A549 (cell line): ENCODE results near the gene IMP3. TPM values are rescaled to one million over a fixed set of nuclear protein-coding genes. Genes with fewer than 3 reads are reported as not detected.

Experiments used
- ATAC-seq, 2 experiments: fragments of 200-7000 bp in 1 of 2; fragments of >200 bp in 1 of 2; cut with Nextera tagmentation in 1 of 2; cut with Tn5 transposase in 1 of 2; 3 replicates each; pipeline versions ENCODE4 v1.8.0 to v1.9.1; 2018 to 2020; ENCODE audit warnings: mild to moderate bottlenecking in 1 of 2, moderate library complexity in 1 of 2
- CTCF ChIA-PET: fragments of 300-600 bp; sonication (Branson Sonifier 250); formaldehyde crosslinking; extraction: SDS; loops from one replicate; lab custom pipeline; 2021; ENCODE audit warnings: antibody characterized with exemption, inconsistent platforms; lab: Yijun Ruan, JAX
- POLR2A ChIA-PET: fragments of 350-600 bp; formaldehyde crosslinking; extraction: SDS; loops from one replicate; lab custom pipeline; 2021; ENCODE audit warnings: antibody characterized with exemption, inconsistent platforms; lab: Yijun Ruan, JAX
- DNase-seq, 2 experiments: peaks; one replicate each; pipeline versions ENCODE4 v3.0.0 to v3.0.0-alpha.2; 2011 to 2016; ENCODE audit warnings: low read depth in 1 of 2, low spot score in 1 of 2
- FAIRE-seq: peaks from 2 replicates; lab custom pipeline; 2011; peaks lifted over from hg19 to GRCh38; lab: Jason Lieb, UNC
- H3K27ac ChIP-seq, 2 experiments: fragments of >200 bp; sonication (Bioruptor Twin); formaldehyde crosslinking; 3 replicates each; pipeline ENCODE4 v1.5.1; 2016 to 2017
- H3K4me1 ChIP-seq: fragments of >200 bp; sonication (Bioruptor Twin); formaldehyde crosslinking; 3 replicates; pipeline ENCODE4 v1.6.1; 2016
- H3K4me2 ChIP-seq: fragments of >200 bp; sonication (Bioruptor Twin); formaldehyde crosslinking; 3 replicates; pipeline ENCODE4 v1.6.1; 2016
- H3K4me3 ChIP-seq: fragments of >200 bp; sonication (Bioruptor Twin); formaldehyde crosslinking; 3 replicates; pipeline ENCODE4 v1.5.1; 2016
- H3K9me3 ChIP-seq: fragments of >200 bp; sonication (Bioruptor Twin); formaldehyde crosslinking; 3 replicates; pipeline ENCODE4 v1.6.1; 2016
- BHLHE40 ChIP-seq: IDR thresholded peaks from 2 replicates; pipeline ENCODE4 v1.6.1; 2012; ENCODE audit warnings: low read depth, low read length, inconsistent platforms
- CBX2 ChIP-seq: fragments of 200-600 bp; sonication (generic); IDR thresholded peaks from 2 replicates; pipeline ENCODE4 v1.6.1; 2016; ENCODE audit warnings: low read depth, mild to moderate bottlenecking, borderline replicate concordance
- EHMT2 ChIP-seq: fragments of 200-600 bp; sonication (generic); IDR thresholded peaks from 2 replicates; pipeline ENCODE4 v1.6.1; 2016; ENCODE audit warnings: antibody characterized with exemption, low read depth, mild to moderate bottlenecking, moderate library complexity
- EP300 ChIP-seq, 2 experiments: fragments of >200 bp; sonication (Bioruptor Twin); formaldehyde crosslinking; IDR thresholded peaks; 2 replicates in 1 of 2; 3 replicates in 1 of 2; pipeline ENCODE4 v1.6.1; 2016 to 2017
- ESRRA ChIP-seq: fragments of 150-350 bp; IDR thresholded peaks from 2 replicates; pipeline ENCODE4 v1.6.1; 2014; ENCODE audit warnings: mild to moderate bottlenecking, low read length, borderline replicate concordance
- FOSB ChIP-seq: fragments of 250-450 bp; sonication (Bioruptor Pico); IDR thresholded peaks from 2 replicates; pipeline ENCODE4 v1.5.0; 2020; ENCODE audit warnings: mild to moderate bottlenecking, moderate library complexity
- FOSL2 ChIP-seq, 2 experiments: fragments of 450-650 bp in 1 of 2; fragments of >200 bp in 1 of 2; sonication (Bioruptor Twin) in 1 of 2; formaldehyde crosslinking; IDR thresholded peaks; 2 replicates each; pipeline versions ENCODE4 v1.5.0 to v1.6.1; 2016 to 2020; ENCODE audit warnings: mild to moderate bottlenecking in 1 of 2, moderate library complexity in 1 of 2
- HDAC2 ChIP-seq: fragments of 200-600 bp; sonication (generic); IDR thresholded peaks from 2 replicates; pipeline ENCODE4 v1.6.1; 2016
- JUN ChIP-seq, 2 experiments: fragments of >200 bp; sonication (Bioruptor Twin); formaldehyde crosslinking; IDR thresholded peaks; 2 replicates in 1 of 2; 3 replicates in 1 of 2; pipeline ENCODE4 v1.6.1; 2016 to 2017
- JUNB ChIP-seq: fragments of >200 bp; sonication (Bioruptor Twin); formaldehyde crosslinking; IDR thresholded peaks from 2 replicates; pipeline ENCODE4 v1.6.1; 2016
- MAX ChIP-seq: IDR thresholded peaks from 2 replicates; pipeline ENCODE4 v1.6.1; 2012
- MYC ChIP-seq: IDR thresholded peaks from 2 replicates; pipeline ENCODE4 v1.6.1; 2012; ENCODE audit warnings: mild to moderate bottlenecking, inconsistent platforms, low read length, improper control_type of control experiment, borderline replicate concordance
- NPAS2 ChIP-seq: fragments of 250-450 bp; sonication (Bioruptor Pico); IDR thresholded peaks from 2 replicates; pipeline ENCODE4 v1.8.0; 2022; ENCODE audit warnings: mild to moderate bottlenecking, moderate library complexity, borderline replicate concordance
- NR3C1 ChIP-seq: fragments of >200 bp; sonication (Bioruptor Twin); formaldehyde crosslinking; IDR thresholded peaks from 3 replicates; pipeline ENCODE4 v1.6.1; 2017
- RCOR1 ChIP-seq: fragments of 150-350 bp; IDR thresholded peaks from 2 replicates; pipeline ENCODE4 v1.6.1; 2014; ENCODE audit warnings: antibody characterized with exemption, low read length, low read depth
- RFX5 ChIP-seq: fragments of 450-650 bp; IDR thresholded peaks from 2 replicates; pipeline ENCODE4 v1.7.1; 2014; ENCODE audit warnings: antibody characterized with exemption, mild to moderate bottlenecking, moderate library complexity
- SMC3 ChIP-seq: fragments of >200 bp; sonication (Bioruptor Twin); formaldehyde crosslinking; IDR thresholded peaks from 3 replicates; pipeline ENCODE4 v1.6.1; 2018; ENCODE audit warnings: inconsistent platforms
- ZNF302 ChIP-seq: fragments of 250-450 bp; sonication (Bioruptor Pico); IDR thresholded peaks from 2 replicates; pipeline ENCODE4 v1.9.0; 2021; ENCODE audit warnings: inconsistent platforms, mild to moderate bottlenecking, moderate library complexity
- ZSCAN20 ChIP-seq: fragments of 250-450 bp; sonication (Bioruptor Pico); IDR thresholded peaks from 2 replicates; pipeline ENCODE4 v1.8.0; 2022; ENCODE audit warnings: mild to moderate bottlenecking, moderate library complexity
- WGBS: methylation state at CpG from one replicate; pipeline ENCODE4 v1.1.6; 2017; ENCODE audit errors: missing lambda C conversion rate; 5-methylcytosine and 5-hydroxymethylcytosine counted together
- polyA plus RNA-seq, 4 experiments: library from polyadenylated mRNA; depleted of rRNA in 3 of 4; stranded (reverse); fragments of >200 nt; fragmentation: RNase III in 1 of 4; extraction: RNeasy Plus Mini Kit Qiagen cat#74134 plus additional on column Dnase treatment in 1 of 4; gene quantifications; 2 replicates in 3 of 4; 3 replicates in 1 of 4; pipeline ENCODE4 v1.2.3, GENCODE V29; 2011 to 2017
- TF ChIP-seq, protein P1 (sequence below): fragments of >200 bp; sonication (Bioruptor Twin); formaldehyde crosslinking; IDR thresholded peaks from 3 replicates; pipeline ENCODE4 v1.6.1; 2016
- TF ChIP-seq, protein P2 (sequence below): fragments of 200-600 bp; sonication (generic); IDR thresholded peaks from 2 replicates; pipeline ENCODE4 v1.6.1; 2016; ENCODE audit warnings: antibody characterized with exemption, mild to moderate bottlenecking, moderate library complexity
- TF ChIP-seq, protein P3 (sequence below): fragments of 450-650 bp; IDR thresholded peaks from 2 replicates; pipeline ENCODE4 v1.6.1; 2014; ENCODE audit warnings: antibody characterized with exemption
- TF ChIP-seq, protein P4 (sequence below): IDR thresholded peaks from 2 replicates; pipeline ENCODE4 v1.6.1; 2012

IMP3 gene
- polyA plus RNA-seq, 2 of the 4 experiments (the other 2 are of a cell fraction), result 90.0 to 94.7 TPM

GRCh38 chr15:75651810-75652543, 12.0 kb upstream of the IMP3 start:
- H3K9me3 ChIP-seq, result no peaks in the 10 kb centered on the region
- ATAC-seq (no peak), FAIRE-seq (no peak), DNase-seq (no peak)
- peak overlapping the region; percentile 56 to 76 for H3K27ac ChIP-seq
- ChIA-PET CTCF (interaction anchor here (0.7 to 9.8 kb wide), 8 partner anchors 13 to 284 kb away, joined by 3 to 98 read pairs (median 4); partner anchors contain the start of gene IMP3), POLR2A (interaction anchor here (1.6 to 2.4 kb wide), 2 partner anchors 9 to 12 kb away, joined by 4 to 13 read pairs; partner anchors contain the start of gene IMP3)
- peak overlapping the region; percentile 69 for H3K4me2 ChIP-seq
- H3K4me1 ChIP-seq, result peaks cover 33% of the 10 kb centered on the region
- WGBS, result 87% methylated on average over 2 of the region's 2 CpGs
- no peak overlapping the region for H3K4me3 ChIP-seq
- no peak for TF ChIP-seq CBX2
- TF ChIP-seq, protein P1, sequence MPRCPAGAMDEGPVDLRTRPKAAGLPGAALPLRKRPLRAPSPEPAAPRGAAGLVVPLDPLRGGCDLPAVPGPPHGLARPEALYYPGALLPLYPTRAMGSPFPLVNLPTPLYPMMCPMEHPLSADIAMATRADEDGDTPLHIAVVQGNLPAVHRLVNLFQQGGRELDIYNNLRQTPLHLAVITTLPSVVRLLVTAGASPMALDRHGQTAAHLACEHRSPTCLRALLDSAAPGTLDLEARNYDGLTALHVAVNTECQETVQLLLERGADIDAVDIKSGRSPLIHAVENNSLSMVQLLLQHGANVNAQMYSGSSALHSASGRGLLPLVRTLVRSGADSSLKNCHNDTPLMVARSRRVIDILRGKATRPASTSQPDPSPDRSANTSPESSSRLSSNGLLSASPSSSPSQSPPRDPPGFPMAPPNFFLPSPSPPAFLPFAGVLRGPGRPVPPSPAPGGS, result no peak
- no peak for TF ChIP-seq HDAC2
- no peak for TF ChIP-seq JUNB
- TF ChIP-seq EHMT2, result no peak
- no peak for TF ChIP-seq BHLHE40
- TF ChIP-seq ZNF302, result no peak
- no peak for TF ChIP-seq FOSL2 (IDR thresholded peaks at IDR 0.05)
- TF ChIP-seq FOSL2 (CRISPR knock-in tag; IDR thresholded peaks at IDR 0.05), result no peak
- TF ChIP-seq ZSCAN20 (CRISPR knock-in tag), result no peak
- TF ChIP-seq SMC3, result no peak

DNA sequence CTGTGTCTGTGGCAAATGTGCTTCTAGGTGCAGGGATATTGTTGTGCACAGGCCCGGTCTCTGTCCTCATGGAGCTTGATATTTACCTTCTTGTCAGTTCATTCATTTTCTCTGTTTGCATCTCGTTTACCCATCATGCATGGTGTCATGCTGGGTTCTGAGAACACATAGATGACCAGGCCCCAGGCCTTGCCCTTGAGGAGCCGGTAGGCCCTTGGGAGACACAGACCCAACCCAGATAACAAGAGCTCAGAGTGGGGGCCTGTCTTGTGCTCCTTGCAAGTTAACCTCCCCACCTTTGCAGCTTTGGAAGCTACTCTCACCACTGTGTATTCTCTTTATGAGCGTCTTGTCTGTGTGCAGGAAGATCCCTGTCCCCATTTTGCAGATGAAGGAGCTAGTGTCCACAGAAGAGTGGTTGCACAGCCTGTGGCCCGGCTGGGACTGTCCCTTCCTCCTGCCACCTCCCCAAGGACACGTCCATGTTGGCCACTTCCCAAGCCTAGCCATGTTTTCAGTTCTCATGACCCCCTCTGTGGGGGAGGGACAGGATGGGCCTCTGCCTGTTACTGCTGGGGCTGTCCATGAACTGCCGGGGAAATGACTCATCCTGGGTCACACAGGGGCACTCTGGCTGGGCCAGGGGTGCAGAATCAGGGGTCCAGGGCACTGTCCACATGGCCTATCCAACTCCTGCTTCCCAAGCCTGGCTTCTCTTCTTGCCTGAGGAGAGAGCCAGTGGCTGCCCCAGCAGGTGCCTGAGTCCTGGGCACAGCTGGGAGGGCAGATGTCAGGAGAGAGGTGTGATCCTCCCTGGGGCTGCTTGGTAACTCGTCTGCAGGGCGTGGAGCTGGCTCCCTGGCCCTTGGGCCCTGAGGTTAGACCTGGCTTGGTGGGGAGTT, 11.1 kb upstream of the IMP3 start:
- ChIA-PET POLR2A (interaction anchor here (1.6 to 2.4 kb wide), 2 partner anchors 10 to 11 kb away, joined by 4 to 13 read pairs; partner anchors contain the start of gene IMP3), CTCF (interaction anchor here (0.6 to 9.8 kb wide), 11 partner anchors 8 to 283 kb away, joined by 3 to 98 read pairs (median 4); partner anchors contain the start of gene IMP3)
- H3K9me3 ChIP-seq, result no peaks in the 10 kb centered on the region
- TF ChIP-seq FOSL2 (IDR thresholded peaks at IDR 0.05), result no peak
- TF ChIP-seq FOSL2 (CRISPR knock-in tag; IDR thresholded peaks at IDR 0.05), result peak; percentile 50
- no peak for TF ChIP-seq JUN (IDR thresholded peaks at IDR 0.05)
- no peak for TF ChIP-seq ZNF302
- TF ChIP-seq, all 56 proteins: peak for 1
- Histone ChIP-seq H3K4me2 (peak overlapping the region; percentile 69), H3K4me3 (no peak overlapping the region), H3K27ac (peak overlapping the region; percentile 56 to 76), H3K4me1 (peaks cover 39% of the 10 kb centered on the region)
- FAIRE-seq, result no peak
- no peak for ATAC-seq
- DNase-seq, result no peak
- WGBS, result 45% methylated on average over 9 of the region's 9 CpGs

DNA sequence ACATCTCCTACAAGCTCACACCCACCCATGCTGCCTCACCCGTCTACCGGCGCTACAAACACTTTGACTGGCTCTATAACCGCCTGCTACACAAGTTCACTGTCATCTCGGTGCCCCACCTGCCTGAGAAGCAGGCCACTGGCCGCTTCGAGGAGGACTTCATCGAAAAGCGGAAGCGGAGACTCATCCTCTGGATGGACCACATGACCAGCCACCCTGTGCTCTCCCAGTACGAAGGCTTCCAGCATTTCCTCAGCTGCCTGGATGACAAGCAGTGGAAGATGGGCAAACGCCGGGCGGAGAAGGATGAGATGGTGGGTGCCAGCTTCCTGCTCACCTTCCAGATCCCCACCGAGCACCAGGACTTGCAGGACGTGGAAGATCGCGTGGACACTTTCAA, 9.8 kb upstream of the IMP3 start:
- no peak overlapping the region for H3K4me3 ChIP-seq
- no peak for DNase-seq
- FAIRE-seq, result no peak
- H3K27ac ChIP-seq, result no peak overlapping the region; a peak in 1 of 6 replicates
- H3K4me1 ChIP-seq, result peaks cover 41% of the 10 kb centered on the region
- no peaks in the 10 kb centered on the region for H3K9me3 ChIP-seq
- CTCF ChIA-PET, result interaction anchor here (1.3 to 9.8 kb wide), 5 partner anchors 9 to 52 kb away, joined by 3 to 98 read pairs (median 27); partner anchors contain the start of gene IMP3
- TF ChIP-seq, protein P2, sequence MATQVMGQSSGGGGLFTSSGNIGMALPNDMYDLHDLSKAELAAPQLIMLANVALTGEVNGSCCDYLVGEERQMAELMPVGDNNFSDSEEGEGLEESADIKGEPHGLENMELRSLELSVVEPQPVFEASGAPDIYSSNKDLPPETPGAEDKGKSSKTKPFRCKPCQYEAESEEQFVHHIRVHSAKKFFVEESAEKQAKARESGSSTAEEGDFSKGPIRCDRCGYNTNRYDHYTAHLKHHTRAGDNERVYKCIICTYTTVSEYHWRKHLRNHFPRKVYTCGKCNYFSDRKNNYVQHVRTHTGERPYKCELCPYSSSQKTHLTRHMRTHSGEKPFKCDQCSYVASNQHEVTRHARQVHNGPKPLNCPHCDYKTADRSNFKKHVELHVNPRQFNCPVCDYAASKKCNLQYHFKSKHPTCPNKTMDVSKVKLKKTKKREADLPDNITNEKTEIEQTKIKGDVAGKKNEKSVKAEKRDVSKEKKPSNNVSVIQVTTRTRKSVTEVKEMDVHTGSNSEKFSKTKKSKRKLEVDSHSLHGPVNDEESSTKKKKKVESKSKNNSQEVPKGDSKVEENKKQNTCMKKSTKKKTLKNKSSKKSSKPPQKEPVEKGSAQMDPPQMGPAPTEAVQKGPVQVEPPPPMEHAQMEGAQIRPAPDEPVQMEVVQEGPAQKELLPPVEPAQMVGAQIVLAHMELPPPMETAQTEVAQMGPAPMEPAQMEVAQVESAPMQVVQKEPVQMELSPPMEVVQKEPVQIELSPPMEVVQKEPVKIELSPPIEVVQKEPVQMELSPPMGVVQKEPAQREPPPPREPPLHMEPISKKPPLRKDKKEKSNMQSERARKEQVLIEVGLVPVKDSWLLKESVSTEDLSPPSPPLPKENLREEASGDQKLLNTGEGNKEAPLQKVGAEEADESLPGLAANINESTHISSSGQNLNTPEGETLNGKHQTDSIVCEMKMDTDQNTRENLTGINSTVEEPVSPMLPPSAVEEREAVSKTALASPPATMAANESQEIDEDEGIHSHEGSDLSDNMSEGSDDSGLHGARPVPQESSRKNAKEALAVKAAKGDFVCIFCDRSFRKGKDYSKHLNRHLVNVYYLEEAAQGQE, result no peak
- TF ChIP-seq, protein P3, sequence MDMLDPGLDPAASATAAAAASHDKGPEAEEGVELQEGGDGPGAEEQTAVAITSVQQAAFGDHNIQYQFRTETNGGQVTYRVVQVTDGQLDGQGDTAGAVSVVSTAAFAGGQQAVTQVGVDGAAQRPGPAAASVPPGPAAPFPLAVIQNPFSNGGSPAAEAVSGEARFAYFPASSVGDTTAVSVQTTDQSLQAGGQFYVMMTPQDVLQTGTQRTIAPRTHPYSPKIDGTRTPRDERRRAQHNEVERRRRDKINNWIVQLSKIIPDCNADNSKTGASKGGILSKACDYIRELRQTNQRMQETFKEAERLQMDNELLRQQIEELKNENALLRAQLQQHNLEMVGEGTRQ, result no peak
- TF ChIP-seq RFX5 (no peak), NPAS2 (CRISPR knock-in tag) (no peak), FOSB (CRISPR knock-in tag) (no peak), MYC (no peak), RCOR1 (no peak), ESRRA (no peak), ZNF302 (no peak), EP300 (IDR thresholded peaks at IDR 0.05) (no peak), MAX (no peak), NR3C1 (no peak)
- TF ChIP-seq, protein P4, sequence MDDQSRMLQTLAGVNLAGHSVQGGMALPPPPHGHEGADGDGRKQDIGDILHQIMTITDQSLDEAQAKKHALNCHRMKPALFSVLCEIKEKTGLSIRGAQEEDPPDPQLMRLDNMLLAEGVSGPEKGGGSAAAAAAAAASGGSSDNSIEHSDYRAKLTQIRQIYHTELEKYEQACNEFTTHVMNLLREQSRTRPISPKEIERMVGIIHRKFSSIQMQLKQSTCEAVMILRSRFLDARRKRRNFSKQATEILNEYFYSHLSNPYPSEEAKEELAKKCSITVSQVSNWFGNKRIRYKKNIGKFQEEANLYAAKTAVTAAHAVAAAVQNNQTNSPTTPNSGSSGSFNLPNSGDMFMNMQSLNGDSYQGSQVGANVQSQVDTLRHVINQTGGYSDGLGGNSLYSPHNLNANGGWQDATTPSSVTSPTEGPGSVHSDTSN, result no peak
- 95% methylated on average over 18 of the region's 18 CpGs for WGBS
- POLR2A ChIA-PET, result interaction anchor here (1.4 kb wide), 1 partner anchor 9 kb away, joined by 3 read pairs; no protein-coding TSS in a partner anchor
- ATAC-seq, result no peak
- peak overlapping the region; percentile 69; the same call in 2 of the 3 replicates for H3K4me2 ChIP-seq
